ENCODE data around the gene SLC17A6.

DNA sequence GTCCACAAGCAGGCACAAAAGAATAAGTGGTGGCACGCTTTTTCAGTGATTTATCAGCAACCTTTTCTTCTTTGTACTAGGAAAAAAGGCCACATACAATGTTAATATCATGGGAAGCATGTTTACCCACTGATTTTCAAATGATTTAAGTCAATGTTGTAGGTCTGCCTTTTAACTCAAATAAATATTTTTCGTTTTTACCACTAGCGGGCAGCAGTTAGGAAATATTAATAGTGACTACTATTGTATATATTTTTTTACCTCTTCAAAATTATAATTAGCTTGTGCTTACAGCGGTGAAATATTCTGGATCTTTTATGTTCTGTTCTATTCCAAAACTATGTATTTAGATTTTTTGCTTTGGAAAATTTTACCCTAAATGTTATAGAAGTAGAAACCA, 6.4 kb upstream of the SLC17A6 start:
- no peak for TF ChIP-seq CTCF (conservative IDR thresholded peaks at IDR 0.05; ENCODE audit: low read depth, low read length)
- no peak for TF ChIP-seq EZH2 (IDR thresholded peaks at IDR 0.05; ENCODE audit: borderline replicate concordance, low read depth, low read length, poor library complexity, severe bottlenecking)
